OCI-LY3 (cell line): ENCODE data around the gene APOA5.

ENCODE experiments used
- H2AFZ ChIP-seq: fragments of 200-600, 300-600 bp; shearing (Covaris generic); 2 replicates; pipeline ENCODE4 v1.6.0; 2014; ENCODE audit warnings: antibody characterized with exemption, low read depth, low read length
- H3K27ac ChIP-seq: fragments of 200-600, 300-600 bp; sonication (generic); 2 replicates; pipeline ENCODE4 v1.5.1; 2014; ENCODE audit warnings: mild to moderate bottlenecking, low read length, moderate library complexity, mixed read lengths
- H3K27me3 ChIP-seq: fragments of 200-600, 300-600 bp; sonication (generic); 2 replicates; pipeline ENCODE4 v1.6.1; 2014; ENCODE audit warnings: low read depth, low read length, mixed read lengths
- H3K36me3 ChIP-seq: fragments of 200-600, 300-600 bp; sonication (generic); replicated peaks from 2 replicates; pipeline ENCODE3; 2014; ENCODE audit warnings: low read depth, low read length, mixed read lengths
- H3K4me1 ChIP-seq: fragments of 300-600, 200-600 bp; sonication (generic); 2 replicates; pipeline ENCODE4 v1.6.1; 2014; ENCODE audit warnings: low read length, mixed read lengths
- H3K4me2 ChIP-seq: fragments of 200-600, 300-600 bp; sonication (generic); 2 replicates; pipeline ENCODE4 v1.6.1; 2014; ENCODE audit warnings: low read length, mixed read lengths
- H3K4me3 ChIP-seq: fragments of 300-600, 200-600 bp; sonication (generic); 2 replicates; pipeline ENCODE4 v1.5.1; 2014; ENCODE audit warnings: antibody characterized with exemption, mild to moderate bottlenecking, low read length, moderate library complexity
- H3K79me2 ChIP-seq: fragments of 300-600, 200-600 bp; shearing (Covaris generic); 2 replicates; pipeline ENCODE4 v1.6.1; 2014; ENCODE audit warnings: mild to moderate bottlenecking, low read length, mixed read lengths
- H3K9ac ChIP-seq: fragments of 300-600, 200-600 bp; shearing (Covaris generic); 2 replicates; pipeline ENCODE4 v1.6.0; 2014; ENCODE audit warnings: mild to moderate bottlenecking, low read length, moderate library complexity
- H3K9me3 ChIP-seq: fragments of 200-600, 300-600 bp; shearing (Covaris generic); 2 replicates; pipeline ENCODE4 v1.6.1; 2014; ENCODE audit warnings: low read length, mixed read lengths; ENCODE audit not compliant: insufficient read depth
- H4K20me1 ChIP-seq: fragments of 200-600, 300-600 bp; sonication (generic); 2 replicates; pipeline ENCODE4 v1.6.1; 2016; ENCODE audit warnings: low read length, mixed read lengths; ENCODE audit not compliant: insufficient read depth
- CTCF ChIP-seq: fragments of 200-600, 300-600 bp; sonication (generic); IDR thresholded peaks from 2 replicates; pipeline ENCODE4 v1.5.1; 2014; ENCODE audit warnings: antibody characterized with exemption, low read length, low read depth
- EZH2phosphoT487 ChIP-seq: fragments of 200-600 bp; shearing (Covaris generic); IDR thresholded peaks from 2 replicates; pipeline ENCODE4 v1.6.1; 2018; ENCODE audit warnings: antibody characterized with exemption, mixed run types, low read depth

Gene APOA5

GRCh38 chr11:116774661-116775060, 17.0 kb downstream of the APOA5 start:
- Histone ChIP-seq H3K9me3 (no peaks in the 10 kb centered on the region), H3K27me3 (no peaks in the 10 kb centered on the region), H3K4me2 (no peak overlapping the region), H3K27ac (no peak overlapping the region), H3K79me2 (peaks cover 22% of the 10 kb centered on the region), H3K36me3 (peaks cover 28% of the 10 kb centered on the region), H2AFZ (no peak overlapping the region), H3K4me1 (peaks cover 23% of the 10 kb centered on the region), H3K4me3 (no peak overlapping the region), H3K9ac (no peak overlapping the region), H4K20me1 (no peaks in the 10 kb centered on the region; the same call in 1 of the 2 replicates)
- no peak for TF ChIP-seq CTCF
- no peak for TF ChIP-seq EZH2phosphoT487

DNA sequence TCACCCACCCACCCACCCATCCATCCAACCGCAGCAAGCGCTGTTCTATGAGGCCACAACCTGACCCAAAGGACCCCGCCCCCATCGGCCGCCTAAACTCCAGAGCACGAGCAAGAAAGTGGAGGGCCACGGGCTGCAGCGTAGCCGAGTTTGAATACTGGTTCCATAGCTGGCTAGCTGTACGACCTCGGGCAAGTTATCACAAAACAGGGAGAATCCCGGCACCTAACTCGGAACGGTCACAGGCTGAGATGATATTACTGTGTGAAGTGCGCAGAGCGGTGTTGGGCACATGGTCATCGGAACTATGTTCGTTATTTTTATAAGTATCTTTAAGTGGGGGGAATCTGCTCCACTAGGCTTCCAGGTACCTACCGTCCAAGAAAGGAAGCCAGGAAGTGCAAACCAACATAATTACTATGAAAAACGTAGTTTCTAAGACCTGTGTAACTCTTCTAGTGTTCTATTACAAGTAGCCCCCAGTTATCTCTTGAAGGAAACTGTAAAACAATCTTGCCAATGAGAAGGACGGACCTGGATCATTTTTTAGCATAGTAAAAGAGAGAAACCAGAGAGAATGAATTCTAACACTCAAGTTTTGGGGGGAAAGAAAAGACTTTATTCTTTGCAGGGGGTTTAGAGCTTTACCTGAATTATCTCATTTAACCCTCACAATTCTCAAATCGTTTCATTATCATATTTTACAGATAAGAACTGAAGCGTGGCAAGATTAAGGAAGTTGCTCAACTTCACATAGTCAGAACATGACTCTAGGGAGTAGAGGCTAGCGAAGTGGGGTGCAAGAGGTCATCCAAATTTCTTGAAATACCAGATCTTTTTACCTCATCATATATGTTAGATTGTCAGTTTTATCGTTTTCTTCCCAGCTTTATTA, 18.2 kb downstream of the APOA5 start:
- H3K27me3 ChIP-seq, result no peaks in the 10 kb centered on the region
- peaks cover 22% of the 10 kb centered on the region for H3K79me2 ChIP-seq
- peaks cover 19% of the 10 kb centered on the region for H3K36me3 ChIP-seq
- peak overlapping the region; percentile 59 for H2AFZ ChIP-seq
- H3K27ac ChIP-seq, result peak overlapping the region; percentile 73
- H3K4me2 ChIP-seq, result peak overlapping the region; percentile 97
- peak overlapping the region; percentile 87 for H3K4me3 ChIP-seq
- H4K20me1 ChIP-seq, result no peaks in the 10 kb centered on the region; the same call in 1 of the 2 replicates
- H3K9me3 ChIP-seq, result no peaks in the 10 kb centered on the region
- TF ChIP-seq CTCF, result no peak
- TF ChIP-seq EZH2phosphoT487, result no peak
- peaks cover 23% of the 10 kb centered on the region for H3K4me1 ChIP-seq
- peak overlapping the region; percentile 82 for H3K9ac ChIP-seq

DNA sequence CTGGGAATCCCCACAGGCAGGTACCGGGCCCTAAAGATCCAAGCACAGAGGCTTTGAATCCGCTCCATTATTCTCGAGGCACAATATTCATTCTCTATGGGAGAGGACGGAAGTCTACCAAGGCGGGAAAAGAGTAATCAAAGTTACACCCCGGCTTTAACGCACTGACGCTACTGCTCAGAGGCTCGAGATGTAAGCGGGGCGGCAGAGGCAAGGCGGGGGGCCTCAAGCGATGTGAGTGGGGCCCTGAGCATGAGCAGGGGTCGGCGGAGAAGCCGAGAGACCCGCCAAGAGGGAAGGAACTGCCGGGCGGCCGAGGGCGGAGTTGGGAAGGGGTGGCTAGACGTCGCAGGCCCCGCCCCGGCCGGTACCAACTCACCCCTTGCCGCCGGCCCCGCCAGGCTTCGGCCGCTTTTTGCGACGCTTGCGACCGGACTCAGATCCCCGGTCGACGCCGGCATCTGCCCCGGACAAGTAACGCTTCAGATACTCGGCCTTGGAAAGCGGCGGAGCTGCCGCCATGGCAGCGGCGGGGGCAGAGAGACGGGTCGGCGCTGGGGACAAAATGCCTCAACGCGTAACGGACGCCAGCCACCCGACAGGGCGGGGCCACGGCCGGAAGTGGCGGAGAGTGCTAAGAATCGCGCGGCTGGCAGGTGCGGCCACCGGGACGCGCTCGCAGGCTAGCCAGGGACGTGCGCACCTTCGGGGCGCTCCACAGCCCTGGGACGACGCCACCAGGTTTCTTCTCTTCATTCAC, 19.1 kb downstream of the APOA5 start, which contains the start of gene BUD13:
Gene BUD13 (minus strand): TSS at position 545 of the 760 bp plus-strand sequence. CDS start 23 bp downstream, at position 522.
- H3K9me3 ChIP-seq, result no peaks in the 10 kb centered on the region
- H3K27me3 ChIP-seq, result no peaks in the 10 kb centered on the region
- H3K4me1 ChIP-seq, result peaks cover 23% of the 10 kb centered on the region
- peaks cover 11% of the 10 kb centered on the region for H3K36me3 ChIP-seq
- H3K4me2 ChIP-seq, result peak within 1 kb of the TSS; percentile 97
- peaks cover 22% of the 10 kb centered on the region for H3K79me2 ChIP-seq
- H2AFZ ChIP-seq, result peak within 1 kb of the TSS; percentile 76
- H3K9ac ChIP-seq, result peak within 1 kb of the TSS; percentile 87
- H4K20me1 ChIP-seq, result no peaks in the 10 kb centered on the region; the same call in 1 of the 2 replicates
- peak within 1 kb of the TSS; percentile 73 for H3K27ac ChIP-seq
- TF ChIP-seq CTCF (no peak), EZH2phosphoT487 (no peak)
- H3K4me3 ChIP-seq, result peak within 1 kb of the TSS; percentile 87

DNA sequence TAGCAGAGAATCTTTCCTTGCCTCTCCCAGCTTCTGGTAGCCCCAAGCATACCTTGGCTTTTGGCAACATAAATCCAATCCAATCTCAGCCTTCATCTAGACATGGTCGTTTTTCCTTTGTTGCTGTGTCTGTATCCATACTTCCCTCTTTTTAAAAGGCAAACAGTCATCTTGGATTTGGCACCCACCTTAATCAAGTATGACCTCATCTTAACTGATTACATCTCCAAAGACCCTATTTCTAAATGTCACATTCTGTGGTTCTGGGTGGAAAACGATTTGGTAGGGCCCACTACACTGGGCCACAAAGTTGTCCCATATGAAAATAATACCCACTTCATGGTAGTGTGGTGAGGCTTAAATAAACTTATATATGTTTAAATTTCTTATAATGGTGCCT, 19.7 kb downstream of the APOA5 start:
- Histone ChIP-seq H3K9ac (peak overlapping the region; percentile 87), H3K4me1 (peaks cover 23% of the 10 kb centered on the region), H3K4me3 (peak overlapping the region; percentile 87), H3K27ac (no peak overlapping the region), H2AFZ (no peak overlapping the region), H3K36me3 (peaks cover 11% of the 10 kb centered on the region), H3K4me2 (peak overlapping the region; percentile 89), H3K79me2 (peaks cover 22% of the 10 kb centered on the region), H3K27me3 (no peaks in the 10 kb centered on the region), H3K9me3 (no peaks in the 10 kb centered on the region), H4K20me1 (no peaks in the 10 kb centered on the region; the same call in 1 of the 2 replicates)
- TF ChIP-seq EZH2phosphoT487 (no peak), CTCF (no peak)
